ENCODE data around the gene MTURN.

The MTURN gene

DNA sequence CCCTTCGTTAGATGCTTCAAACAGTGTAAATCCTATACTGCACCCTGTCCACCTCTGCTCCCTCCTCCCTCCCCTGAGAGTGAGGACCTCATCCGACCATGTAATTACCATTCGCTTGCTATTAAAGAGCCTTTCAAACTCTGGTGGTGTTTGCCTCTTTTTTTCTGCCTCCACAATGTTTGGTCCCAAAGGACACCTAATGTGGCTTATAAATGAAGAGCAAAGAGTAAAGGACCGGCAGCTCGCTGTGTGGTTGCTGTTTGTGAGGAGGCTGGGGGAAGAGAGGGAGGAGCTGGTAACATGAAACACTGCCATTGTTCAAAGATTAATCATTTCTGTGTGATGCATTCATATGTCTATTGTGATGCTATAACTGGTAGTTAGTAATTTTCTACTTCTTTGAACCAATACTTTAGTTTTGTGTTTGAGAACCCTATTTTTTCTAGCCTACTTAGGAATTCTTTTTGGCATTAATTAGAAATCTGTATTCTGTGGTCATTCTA, 27.9 kb downstream of the MTURN start:
- DNase-seq (ENCODE audit: low read depth): no peak

DNA sequence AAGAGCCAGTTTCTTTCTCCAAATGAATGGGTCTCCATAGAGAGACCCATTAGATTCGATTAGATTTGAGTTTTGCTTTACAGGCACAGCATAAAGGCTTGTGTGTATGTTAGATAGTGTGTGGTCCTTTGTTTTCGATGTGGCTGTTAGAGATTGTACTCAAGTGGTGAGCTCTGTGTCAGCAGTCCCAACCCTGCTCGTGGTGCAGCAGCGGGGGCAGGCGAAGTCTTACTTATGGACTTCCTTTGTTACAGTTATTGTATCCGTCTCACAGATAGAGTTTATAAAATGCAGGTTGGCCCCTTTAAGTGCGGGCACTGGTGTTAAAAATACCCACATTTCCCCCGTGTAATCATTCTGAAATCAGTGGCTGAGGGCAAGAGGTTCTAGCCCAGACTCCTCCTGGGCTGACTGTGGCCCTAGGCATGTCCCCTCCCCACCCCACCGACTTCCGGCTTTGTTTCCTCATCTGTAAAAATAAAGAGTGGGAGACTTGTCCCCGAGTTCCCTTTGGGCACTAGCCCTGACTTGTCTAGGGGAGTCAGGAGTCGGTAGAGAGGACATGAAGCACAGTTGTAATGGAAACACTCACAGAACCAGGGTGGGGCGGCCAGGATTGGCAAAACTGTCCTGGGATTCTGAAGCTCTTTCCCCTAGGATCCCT, 28.6 kb downstream of the MTURN start:
- DNase-seq (ENCODE audit: low read depth): no peak

DNA sequence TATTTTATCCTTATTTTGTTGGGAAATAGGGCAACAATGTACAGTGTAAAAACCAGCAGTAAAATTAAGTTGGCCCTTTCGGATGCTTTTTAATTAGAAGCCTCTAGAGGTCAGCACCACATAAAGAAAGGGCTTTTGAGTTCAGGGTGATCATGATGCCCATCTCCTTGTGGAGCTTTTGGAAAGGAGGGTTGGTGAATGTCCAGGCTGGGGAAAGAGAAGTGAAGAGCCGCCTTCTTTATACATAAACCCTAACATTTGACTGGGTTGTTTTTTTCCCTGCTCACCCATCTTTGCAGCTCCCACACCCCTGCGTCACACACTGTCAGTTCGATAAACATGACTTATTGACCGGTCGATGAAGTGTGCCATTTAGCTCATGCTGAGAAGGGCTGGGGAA, 29.8 kb downstream of the MTURN start:
- DNase-seq (ENCODE audit: low read depth): no peak

DNA sequence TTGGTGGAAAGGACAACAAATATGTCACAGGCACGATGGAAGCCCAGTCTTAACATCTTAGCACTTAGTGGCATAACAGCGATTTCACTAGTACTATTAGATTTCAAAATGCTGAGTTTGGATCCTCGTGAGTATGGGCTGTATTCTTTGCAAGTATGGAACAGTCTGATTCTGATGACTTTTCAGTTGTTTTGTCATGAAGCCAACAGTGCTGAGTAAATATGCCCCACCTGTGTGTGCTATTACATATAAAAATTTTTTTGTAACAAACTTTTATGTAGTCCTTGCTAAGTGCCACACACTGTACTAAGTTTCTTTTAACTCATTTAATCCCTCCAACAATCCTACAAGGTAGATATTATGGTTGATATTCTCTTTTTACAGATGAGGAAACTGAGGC, 30.8 kb downstream of the MTURN start:
- DNase-seq (ENCODE audit: low read depth): no peak

DNA sequence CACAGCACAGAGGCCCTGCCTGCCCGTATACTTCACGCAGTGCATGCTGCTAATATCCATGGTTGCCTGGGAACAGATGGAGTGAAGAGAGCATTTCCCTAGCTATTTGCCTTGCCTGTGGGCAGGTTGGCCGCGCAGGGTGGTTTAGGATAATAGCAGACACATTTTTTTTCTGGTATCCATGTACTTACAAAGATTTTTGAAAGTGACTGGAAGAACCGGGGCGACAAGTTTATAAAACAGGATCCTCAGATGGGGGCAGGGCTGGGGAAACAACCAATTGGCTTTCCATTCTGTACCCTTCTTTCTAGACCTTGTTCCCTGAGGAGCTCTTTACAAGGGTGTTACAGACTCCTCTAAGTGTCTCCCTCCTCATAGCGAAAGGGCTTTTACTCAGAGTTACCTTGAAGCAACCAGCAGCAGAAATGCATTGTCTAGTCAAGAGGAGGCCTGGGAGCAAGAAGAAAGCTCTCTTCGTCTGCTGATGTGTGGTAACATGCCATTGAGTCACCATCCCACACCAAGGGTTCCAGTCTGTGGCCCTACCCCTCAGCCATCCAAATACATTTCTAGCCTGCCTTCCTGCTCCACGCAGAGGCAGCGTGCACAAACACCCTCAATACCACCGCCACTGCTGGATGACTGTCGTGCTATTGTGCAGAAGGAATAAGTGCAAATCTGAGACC, 31.5 kb downstream of the MTURN start:
- no peak for DNase-seq (ENCODE audit: low read depth)

DNA sequence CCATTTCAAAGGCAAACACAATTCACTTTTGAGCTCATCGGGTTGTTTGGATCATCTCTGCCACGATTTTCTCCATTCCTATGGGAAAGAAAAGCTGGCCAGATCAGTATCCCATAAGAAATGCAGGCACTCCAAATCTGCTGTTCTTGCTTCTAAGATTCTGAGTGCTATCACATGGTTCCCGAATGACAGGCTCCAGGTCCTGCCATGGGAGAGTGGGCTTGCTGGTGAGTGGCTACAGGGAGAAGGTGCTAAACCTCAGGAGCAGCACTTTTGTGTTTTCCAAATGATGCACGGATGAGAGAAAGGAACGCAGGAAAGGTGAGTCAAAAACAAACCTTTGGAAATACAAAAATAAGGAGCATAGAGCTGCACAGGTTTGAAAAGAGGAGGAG, 32.1 kb downstream of the MTURN start:
- DNase-seq (ENCODE audit: low read depth): no peak

DNA sequence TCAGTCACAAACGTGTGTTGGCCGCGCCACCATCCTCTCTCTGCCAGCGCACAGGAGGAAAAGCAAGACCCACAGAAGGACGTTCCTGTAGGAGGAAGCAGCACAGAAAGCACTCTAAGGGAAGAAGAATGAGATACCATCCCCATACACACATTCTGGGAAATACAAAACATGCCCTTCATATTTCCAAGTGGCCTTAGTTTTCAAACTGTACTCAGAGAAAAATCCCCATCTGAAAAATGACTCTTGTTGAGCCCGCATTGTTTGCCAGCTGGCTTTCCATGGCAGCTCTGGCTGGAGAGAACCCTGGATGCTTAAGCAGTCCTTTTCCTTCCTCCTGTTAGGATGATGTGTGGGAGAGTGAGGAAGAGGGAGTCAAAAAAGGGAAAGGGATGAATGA, 33.1 kb downstream of the MTURN start:
- DNase-seq (ENCODE audit: low read depth): no peak

DNA sequence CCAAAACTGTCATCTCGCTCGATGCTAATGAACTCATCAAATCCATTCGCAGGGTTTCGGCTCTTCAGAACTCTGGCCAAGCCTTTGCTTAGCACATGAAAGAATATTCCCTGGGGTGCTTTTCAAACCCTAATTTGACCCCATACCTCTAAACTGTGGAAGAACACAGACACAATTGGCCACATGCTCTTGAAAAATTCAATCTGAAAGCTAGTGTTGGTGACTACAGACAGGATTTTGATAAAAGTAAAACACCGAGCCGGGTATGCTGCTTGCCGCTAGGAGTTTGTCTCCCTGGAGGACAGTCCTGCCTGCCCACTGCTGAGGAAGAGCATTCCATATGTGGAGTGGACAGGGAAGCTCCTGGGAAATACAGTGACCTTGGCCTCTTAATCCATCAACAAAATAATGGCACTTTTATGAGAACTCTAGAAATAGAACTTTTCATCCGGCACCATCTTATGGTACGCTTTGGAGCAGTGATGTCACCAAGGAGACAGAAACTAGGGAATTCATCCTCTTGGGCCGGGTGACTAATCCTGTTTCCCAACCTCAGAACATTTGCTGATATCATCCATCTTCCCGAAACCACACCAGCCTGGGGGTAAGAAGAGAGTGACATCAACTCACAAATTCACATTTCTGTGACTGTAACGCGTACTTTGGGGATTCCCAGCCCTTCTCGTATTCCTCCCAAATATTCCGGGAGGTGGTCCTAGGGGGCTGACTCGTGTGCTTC, 34.2 kb downstream of the MTURN start:
- DNase-seq (ENCODE audit: low read depth): no peak

DNA sequence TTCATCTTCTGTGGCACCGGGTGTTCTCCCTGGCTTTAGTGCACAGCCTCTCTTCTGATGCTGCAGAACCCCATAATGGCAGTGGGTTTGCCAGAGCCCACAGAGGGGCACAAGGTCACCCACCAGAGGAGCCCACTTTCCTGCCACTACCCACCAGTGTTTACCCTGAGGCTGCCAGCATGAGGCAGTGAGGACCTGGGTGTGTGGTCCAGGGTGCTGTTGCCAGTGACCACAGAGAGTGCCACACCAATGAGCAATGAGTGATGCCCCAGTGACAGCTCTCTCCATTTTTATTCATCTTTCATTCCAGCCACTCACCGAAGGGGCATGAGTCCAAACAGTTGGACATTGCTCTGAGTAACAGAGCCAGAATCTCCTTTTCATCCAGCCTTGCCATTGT, 34.8 kb downstream of the MTURN start:
- DNase-seq (ENCODE audit: low read depth): no peak

DNA sequence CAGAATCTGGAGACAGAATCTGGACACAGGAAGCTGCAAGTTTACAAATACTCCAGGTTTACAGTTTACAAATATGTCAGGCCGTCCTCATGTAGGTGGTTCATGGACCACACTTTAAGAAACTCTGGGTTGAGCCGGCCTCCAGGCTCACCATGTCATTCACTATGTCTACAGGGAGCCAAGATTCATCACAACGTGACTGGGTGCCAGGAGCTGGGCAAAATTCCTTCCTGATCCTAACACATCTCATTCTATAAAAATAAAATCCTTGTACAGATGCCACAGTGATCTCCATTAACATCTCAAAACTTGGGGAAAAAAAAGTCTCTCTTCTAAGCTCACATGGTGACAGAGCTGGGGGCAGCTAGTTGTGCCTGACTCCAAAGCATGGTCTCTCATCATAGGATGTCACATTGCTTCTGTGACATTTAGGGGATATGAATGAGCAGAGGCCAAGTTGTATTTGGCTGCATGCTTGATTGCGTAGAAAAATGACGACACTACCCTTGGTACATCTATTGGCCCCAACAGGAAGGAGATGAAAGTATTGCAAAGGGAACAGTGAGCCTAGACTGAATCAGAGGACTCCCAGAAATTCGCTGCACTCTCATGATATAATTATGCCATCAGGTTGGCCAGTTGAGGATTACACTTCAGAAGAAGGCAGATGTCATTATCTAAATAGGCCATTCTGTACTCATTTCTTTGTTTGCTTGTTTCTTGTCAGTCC, 35.9 kb downstream of the MTURN start:
- DNase-seq (ENCODE audit: low read depth): no peak

DNA sequence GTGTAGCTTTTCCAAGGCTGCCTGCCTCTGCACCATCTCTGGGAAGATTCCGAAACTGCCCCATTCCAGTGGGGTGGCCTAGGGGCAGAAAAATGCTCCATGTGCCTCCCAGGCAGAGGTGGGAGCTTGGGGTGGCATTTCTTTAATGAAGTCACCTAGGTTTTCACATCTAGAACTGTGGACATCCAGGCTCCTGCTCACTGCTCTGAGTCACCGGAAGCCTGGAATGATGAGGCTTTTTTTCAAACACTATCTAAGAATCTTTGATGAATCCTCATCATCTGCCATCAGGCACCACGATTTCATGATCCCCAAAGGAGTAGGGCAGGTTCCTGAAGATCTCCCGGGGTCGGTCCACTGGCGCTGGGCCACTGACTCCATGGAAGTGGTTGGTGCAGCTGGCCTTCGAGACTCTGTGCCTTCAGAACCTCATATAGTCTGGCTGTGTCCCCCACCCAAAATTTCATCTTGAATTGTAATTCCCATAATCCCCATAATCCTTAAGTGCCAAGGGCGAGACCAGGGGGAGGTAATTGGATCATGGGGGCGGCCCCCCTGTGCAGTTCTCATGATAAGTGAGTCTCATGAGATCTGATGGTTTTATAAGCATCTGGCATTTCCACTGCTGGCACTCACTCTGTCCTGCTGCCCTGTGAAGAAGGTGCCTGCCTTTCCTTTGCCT, 37.1 kb downstream of the MTURN start:
- no peak for DNase-seq (ENCODE audit: low read depth)

DNA sequence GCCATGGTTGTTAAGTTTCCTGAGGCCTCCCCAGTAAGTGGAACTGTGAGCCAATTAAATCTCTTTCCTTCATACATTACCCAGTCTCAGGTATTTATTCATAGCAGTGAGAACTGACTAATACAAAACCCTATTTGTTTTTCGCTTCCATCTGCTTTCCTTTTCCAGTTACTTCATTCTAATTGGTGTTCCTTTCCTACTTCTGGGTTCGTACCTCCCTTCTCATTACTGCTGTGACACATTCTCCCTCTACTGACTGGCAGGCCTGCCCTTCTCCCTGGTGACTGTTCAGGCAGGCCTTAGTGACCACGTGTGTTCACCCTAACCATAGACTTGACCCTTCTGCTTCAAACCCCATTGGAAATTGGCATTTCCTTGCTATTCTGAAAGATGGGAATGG, 37.7 kb downstream of the MTURN start:
- DNase-seq (ENCODE audit: low read depth): no peak

DNA sequence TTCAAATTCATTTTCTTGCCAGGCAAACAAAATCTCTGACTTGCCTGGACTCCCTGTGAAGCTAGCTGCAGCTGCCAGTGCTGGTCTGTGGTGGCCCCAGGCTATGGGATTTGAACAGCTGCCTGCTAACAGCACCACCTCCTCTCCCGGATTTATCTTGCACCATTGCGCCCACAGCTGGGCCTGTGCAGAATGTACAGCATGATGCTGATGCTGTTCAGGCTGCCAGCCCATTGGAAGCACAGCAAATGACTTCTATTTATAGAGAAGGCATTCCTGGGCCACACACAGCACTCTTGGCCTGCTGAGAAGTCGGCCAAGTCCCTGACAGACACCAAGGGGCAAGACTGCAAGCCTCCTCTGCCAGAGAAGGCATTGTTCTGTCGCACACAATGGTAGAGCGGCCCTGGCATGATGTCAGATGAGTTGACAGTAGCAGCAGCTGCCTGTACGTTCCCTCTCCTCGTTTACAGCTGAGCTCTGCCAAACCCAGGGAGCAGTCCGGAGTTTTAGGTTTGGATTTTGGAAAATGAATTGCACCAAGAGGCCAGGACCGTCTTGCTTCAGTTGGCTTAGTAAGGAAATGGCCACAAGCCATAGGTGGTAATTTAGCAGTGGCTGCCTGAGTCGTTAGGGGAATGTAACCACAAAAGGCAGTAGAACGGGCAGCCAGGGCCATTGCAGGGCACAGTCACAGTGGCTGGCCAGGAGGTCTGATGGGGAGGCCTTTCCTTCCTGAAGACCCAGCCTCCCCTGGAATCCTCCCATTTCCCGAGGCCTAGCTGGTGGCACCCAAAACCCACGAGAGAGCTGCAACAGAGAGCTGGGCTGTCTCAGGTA, 38.5 kb downstream of the MTURN start:
- no peak for DNase-seq (ENCODE audit: low read depth)

DNA sequence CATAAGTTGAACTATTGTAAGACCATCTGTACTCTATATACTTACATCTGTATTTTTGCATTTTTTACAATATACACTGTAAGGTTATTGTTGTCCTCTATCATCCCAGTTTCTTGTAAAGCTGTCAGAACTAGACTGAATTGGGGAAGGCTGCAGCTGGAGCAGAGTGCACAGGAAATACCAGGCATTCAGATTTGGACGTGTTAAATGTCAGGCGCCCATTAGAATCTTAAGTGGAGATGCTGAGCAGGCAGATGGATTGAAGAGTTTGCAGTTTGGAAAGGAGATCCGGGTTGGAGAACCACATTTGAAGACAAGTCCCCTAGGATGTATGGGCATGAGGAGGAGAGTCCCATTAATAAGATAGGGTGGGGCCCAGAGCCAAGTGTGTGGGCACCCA, 40.4 kb downstream of the MTURN start:
- DNase-seq (ENCODE audit: low read depth): no peak

DNA sequence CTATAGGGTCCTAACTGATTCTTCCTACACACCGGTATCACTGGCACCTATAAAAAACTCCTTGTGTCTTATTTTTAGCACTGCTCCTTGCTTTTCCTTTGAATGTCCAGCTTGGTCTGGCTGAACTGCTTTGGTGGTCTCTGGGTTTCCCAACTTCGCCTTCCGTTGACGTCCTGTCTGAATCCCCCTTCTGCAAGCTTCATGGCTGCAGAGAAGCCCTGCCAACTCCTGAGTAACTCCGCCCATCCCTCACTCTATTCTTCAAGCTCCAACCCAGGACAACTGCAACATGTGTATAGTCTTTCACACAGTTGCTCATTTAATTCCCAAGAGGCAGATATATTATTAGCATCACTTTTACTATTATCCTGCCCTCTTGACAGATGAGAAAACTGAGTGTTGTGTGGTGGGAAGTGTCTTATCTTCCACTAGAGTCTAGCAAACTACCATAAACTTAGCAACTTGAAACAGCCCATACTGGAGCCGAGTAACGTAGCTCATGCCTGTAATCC, 40.9 kb downstream of the MTURN start:
- DNase-seq (ENCODE audit: low read depth): no peak

DNA sequence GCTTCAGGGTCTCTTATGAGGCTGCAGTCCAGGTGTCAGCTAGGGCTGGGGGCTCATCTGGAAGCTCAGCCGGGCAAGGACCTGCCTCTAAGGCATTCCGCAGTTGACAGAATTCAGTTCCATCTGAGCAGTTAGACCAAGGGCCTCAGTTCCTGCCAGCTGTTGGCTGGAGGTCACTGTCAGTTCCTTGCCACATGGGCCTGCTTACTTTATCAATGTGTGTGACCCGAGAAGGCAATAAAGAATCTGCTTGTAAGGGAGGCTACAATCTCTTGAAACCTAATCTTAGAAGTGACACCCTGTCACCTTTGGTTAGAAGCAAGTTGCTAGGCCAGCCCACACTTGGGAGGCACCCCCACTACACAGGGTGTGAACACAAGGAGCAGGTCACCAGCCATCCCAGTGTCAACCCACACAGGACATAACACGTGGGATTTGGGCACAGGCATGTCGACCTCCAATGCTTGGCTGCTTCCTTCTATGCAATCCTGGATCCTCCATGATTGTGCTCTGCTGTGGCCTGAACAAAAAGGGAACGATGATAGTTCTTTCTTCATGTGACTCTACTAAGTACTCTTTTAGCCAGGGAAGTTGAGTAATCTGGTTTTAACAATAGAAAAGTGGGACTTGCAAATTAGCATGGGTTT, 41.8 kb downstream of the MTURN start:
- no peak for DNase-seq (ENCODE audit: low read depth)

DNA sequence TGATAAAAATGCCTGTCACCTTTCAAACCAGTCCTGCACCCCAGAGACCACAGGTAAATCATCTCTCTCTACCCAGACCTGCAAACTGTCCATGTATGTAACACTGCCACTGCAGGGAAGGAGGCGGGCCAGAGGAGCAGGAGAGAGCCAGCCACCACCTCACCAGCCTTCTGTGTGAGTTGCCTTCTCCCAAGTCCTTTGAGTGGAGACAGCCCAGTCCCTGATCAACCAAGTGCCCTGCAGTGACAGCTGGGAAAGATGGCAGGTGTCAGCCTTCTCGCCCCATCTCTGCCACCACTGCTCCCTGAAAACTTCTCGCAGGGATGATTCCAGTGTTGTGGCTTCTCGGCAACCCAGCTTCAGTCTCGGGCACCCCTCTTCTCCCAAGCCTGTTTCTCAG, 42.4 kb downstream of the MTURN start:
- DNase-seq (ENCODE audit: low read depth): no peak

DNA sequence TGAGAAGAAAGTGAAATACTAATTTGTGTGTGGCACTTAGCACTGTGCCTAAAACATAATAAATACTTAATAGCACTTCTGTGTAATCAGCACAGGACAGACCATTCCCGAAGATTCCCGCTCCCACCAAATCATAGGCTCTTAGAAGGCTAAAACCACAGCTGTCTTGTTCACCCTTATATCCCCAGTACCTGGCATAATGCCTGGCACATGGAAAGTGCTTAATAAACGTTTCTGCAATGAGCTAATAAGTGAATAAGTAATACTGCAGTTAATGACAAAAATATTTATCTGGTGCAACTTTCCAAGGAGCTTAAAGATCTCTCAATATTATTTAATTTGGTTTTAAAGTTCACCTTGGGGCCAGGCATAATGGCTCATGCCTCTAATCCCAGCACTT, 43.2 kb downstream of the MTURN start:
- DNase-seq (ENCODE audit: low read depth): no peak

DNA sequence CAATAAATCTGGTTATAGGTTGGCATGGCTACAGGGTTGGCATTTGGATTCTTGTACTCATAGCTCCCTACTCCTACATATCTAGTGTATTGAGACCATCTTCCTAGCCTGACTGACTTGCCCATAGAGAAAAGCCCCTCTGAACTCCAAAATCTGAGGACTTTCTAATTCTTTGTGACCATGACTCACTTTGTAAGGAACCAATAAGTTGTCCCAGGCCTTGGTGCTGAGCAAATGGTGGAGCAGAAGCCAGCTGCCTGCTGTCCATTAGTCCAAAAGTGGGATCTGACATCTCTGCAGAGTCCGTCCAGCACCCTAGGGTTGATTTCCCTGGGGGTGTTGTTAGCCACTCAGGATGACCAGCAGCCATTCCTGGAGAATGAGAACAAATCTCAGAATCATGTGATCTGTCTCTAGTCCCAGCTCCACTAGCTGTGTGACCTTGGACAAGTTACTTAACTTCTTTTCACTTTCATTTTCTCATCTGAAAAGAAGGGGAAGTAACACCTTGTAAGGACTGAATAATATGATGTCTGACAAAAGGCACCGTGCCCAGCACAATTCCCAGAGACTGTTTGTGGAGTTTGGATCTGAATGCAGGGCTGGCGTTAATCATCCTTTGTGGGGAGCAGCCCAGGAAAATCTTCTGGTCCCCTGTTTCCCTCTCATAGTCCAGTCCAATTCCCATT, 44.1 kb downstream of the MTURN start:
- DNase-seq (ENCODE audit: low read depth): no peak

DNA sequence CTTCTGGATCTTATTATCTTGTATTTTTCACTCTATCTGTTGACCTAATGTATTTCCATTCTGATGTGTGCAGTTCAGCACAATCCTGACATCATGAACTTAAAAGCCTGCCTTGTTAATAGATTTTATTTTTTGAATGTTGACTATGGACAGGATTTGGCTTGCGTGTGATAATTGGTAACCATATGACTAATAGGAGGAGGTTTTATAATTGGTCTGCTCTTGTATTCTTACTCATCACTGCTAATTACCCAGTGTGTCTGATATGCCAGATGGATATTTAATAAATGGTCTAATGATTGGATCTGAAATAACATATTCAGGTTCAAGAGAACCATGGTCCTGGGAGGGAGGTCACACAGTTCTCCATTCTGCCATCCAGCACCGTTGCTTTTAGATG, 45.9 kb downstream of the MTURN start:
- DNase-seq (ENCODE audit: low read depth): no peak

Measured in activated T-cell treated with anti-CD3 and anti-CD28 coated beads for 1 hour (primary cell).